GM23338 (cell line): ENCODE measurements around the gene MFNG. TPM values are rescaled to one million over a fixed set of nuclear protein-coding genes. Genes with fewer than 3 reads are reported as not detected.

Experiments
- ATAC-seq: fragments of 200-7000 bp; cut with Tn5 transposase; 3 replicates; pipeline ENCODE4 v1.9.1; 2020
- DNase-seq: peaks from one replicate; pipeline ENCODE4 v3.0.0-alpha.2; 2015; ENCODE audit warnings: low spot score
- H2AFZ ChIP-seq: fragments of 200-600 bp; sonication (generic); 2 replicates; pipeline ENCODE4 v1.8.0; 2016; ENCODE audit warnings: antibody characterized with exemption, mild to moderate bottlenecking, moderate library complexity
- H3F3A ChIP-seq: fragments of 200-600 bp; sonication (generic); replicated peaks from 2 replicates; pipeline ENCODE4 v1.8.0; 2017; ENCODE audit warnings: antibody characterized with exemption, mixed run types, low read depth
- H3K27ac ChIP-seq: fragments of 200-600 bp; sonication (generic); 2 replicates; pipeline ENCODE4 v1.6.1; 2016; ENCODE audit warnings: low read depth
- H3K27me3 ChIP-seq: fragments of 200-600 bp; sonication (generic); 2 replicates; pipeline ENCODE4 v1.8.0; 2016; ENCODE audit warnings: mild to moderate bottlenecking, mixed run types, moderate library complexity; ENCODE audit not compliant: insufficient read depth
- H3K36me3 ChIP-seq: fragments of 200-600 bp; sonication (generic); 2 replicates; pipeline ENCODE4 v1.8.0; 2016; ENCODE audit warnings: mild to moderate bottlenecking; ENCODE audit not compliant: insufficient read depth
- H3K4me1 ChIP-seq: fragments of 200-600 bp; sonication (generic); 2 replicates; pipeline ENCODE4 v1.8.0; 2016; ENCODE audit warnings: mild to moderate bottlenecking, moderate library complexity; ENCODE audit not compliant: insufficient read depth
- H3K4me2 ChIP-seq: fragments of 200-600 bp; sonication (generic); 2 replicates; pipeline ENCODE4 v1.7.1; 2017; ENCODE audit warnings: mixed run types
- H3K4me3 ChIP-seq: fragments of 200-600 bp; sonication (generic); 2 replicates; pipeline ENCODE4 v1.6.1; 2016; ENCODE audit warnings: mixed run types
- H3K79me2 ChIP-seq: fragments of 200-600 bp; sonication (generic); replicated peaks from 2 replicates; pipeline ENCODE4 v1.8.0; 2017; ENCODE audit warnings: mild to moderate bottlenecking; ENCODE audit not compliant: insufficient read depth
- H3K9me2 ChIP-seq: fragments of 200-600 bp; sonication (generic); 2 replicates; pipeline ENCODE4 v1.8.0; 2017; ENCODE audit not compliant: insufficient read depth
- H4K20me1 ChIP-seq: fragments of 200-600 bp; sonication (generic); replicated peaks from 2 replicates; pipeline ENCODE4 v1.8.0; 2017; ENCODE audit warnings: mild to moderate bottlenecking; ENCODE audit not compliant: insufficient read depth
- H3K27ac Mint-ChIP-seq: 2 replicates; pipeline ENCODE4 v1.8.0; 2020; ENCODE audit warnings: inconsistent platforms, mild to moderate bottlenecking, moderate library complexity, mixed read lengths
- H3K27me3 Mint-ChIP-seq: 3 replicates; pipeline ENCODE4 v1.8.0; 2022; ENCODE audit warnings: low read depth, mild to moderate bottlenecking, moderate library complexity, mixed read lengths, inconsistent platforms; ENCODE audit not compliant: insufficient read depth, poor library complexity
- H3K36me3 Mint-ChIP-seq: 3 replicates; pipeline ENCODE4 v1.8.0; 2021; ENCODE audit warnings: low read depth, mild to moderate bottlenecking, inconsistent platforms, moderate library complexity, mixed read lengths
- H3K4me1 Mint-ChIP-seq: 3 replicates; pipeline ENCODE4 v1.8.0; 2020; ENCODE audit warnings: mild to moderate bottlenecking, inconsistent platforms, mixed read lengths
- H3K4me3 Mint-ChIP-seq: 3 replicates; pipeline ENCODE4 v1.8.0; 2021; ENCODE audit warnings: moderate library complexity, mild to moderate bottlenecking, inconsistent platforms, mixed read lengths
- H3K9me3 Mint-ChIP-seq: 3 replicates; pipeline ENCODE4 v1.8.0; 2020; ENCODE audit warnings: moderate library complexity, mild to moderate bottlenecking, inconsistent platforms, mixed read lengths
- CREB1 ChIP-seq: fragments of 250-450 bp; sonication (Bioruptor Pico); IDR thresholded peaks from 2 replicates; pipeline ENCODE4 v1.5.0; 2020; ENCODE audit warnings: low read depth, mild to moderate bottlenecking, moderate library complexity
- JUNB ChIP-seq: IDR thresholded peaks from one replicate; pipeline ENCODE4 v1.6.1; 2016; ENCODE audit warnings: antibody characterized with exemption; ENCODE audit not compliant: unreplicated experiment
- NANOG ChIP-seq: IDR thresholded peaks from 2 replicates; pipeline ENCODE4 v1.6.1; 2016; ENCODE audit warnings: antibody characterized with exemption, borderline replicate concordance
- STAT1 ChIP-seq: IDR thresholded peaks from one replicate; pipeline ENCODE4 v1.6.1; 2016; ENCODE audit warnings: antibody characterized with exemption; ENCODE audit not compliant: unreplicated experiment
- ZNF114 ChIP-seq: fragments of 250-450 bp; sonication (Bioruptor Pico); IDR thresholded peaks from 2 replicates; pipeline ENCODE4 v1.5.0; 2020; ENCODE audit warnings: mild to moderate bottlenecking, moderate library complexity
- polyA plus RNA-seq: library from polyadenylated mRNA; unstranded; fragments of >200 nt; fragmentation: Nextera tagmentation; extraction: Ambion mirVana; gene quantifications from 2 replicates; pipeline ENCODE4 v1.2.1, GENCODE V29; 2016
- total RNA-seq: library from RNA; depleted of rRNA; stranded (reverse); fragments of >200 nt; shearing (Covaris generic); gene quantifications from 2 replicates; pipeline ENCODE4 v1.2.3, GENCODE V29; 2014
- TF ChIP-seq, protein P1 (sequence below), 2 experiments: fragments of 200-600 bp in 1 of 2; sonication (generic) in 1 of 2; conservative IDR thresholded peaks; 2 replicates each; pipeline versions ENCODE4 v1.5.1 to v1.6.1; 2016 to 2017; ENCODE audit warnings: antibody characterized with exemption in 2 of 2, low read depth in 2 of 2, mild to moderate bottlenecking in 2 of 2, moderate library complexity in 1 of 2
- TF ChIP-seq, protein P2 (sequence below): fragments of 250-450 bp; sonication (Bioruptor Pico); IDR thresholded peaks from 2 replicates; pipeline ENCODE4 v1.5.0; 2020; ENCODE audit warnings: mild to moderate bottlenecking, moderate library complexity
- TF ChIP-seq, protein P3 (sequence below): IDR thresholded peaks from 2 replicates; pipeline ENCODE4 v1.6.1; 2016; ENCODE audit warnings: antibody characterized with exemption

Gene MFNG
- total and polyA plus RNA-seq, 2 experiments from 2014 or later = 1.4 to 1.9 TPM

DNA sequence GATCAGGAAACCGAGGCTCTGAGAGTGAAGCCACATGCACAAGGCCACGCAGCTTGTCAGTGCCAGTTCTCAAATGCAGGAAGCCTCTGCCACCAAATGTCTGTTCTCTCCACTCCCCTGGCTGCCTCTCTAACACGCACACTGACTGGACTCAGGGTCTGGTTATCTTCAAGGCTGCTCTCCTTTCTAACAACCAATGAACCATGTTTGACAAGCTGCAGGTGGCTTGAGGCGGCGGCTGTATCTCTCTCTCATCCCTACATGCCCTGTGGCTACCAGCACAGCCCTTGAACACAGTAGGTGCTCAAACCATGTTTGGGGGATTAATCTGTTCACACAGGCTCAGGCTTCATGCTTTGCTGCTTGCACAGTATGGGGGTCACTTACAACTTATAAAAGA is 23.7 kb downstream of the MFNG start:
- peaks cover 11% of the 10 kb centered on the region for H3K27me3 Mint-ChIP-seq

DNA sequence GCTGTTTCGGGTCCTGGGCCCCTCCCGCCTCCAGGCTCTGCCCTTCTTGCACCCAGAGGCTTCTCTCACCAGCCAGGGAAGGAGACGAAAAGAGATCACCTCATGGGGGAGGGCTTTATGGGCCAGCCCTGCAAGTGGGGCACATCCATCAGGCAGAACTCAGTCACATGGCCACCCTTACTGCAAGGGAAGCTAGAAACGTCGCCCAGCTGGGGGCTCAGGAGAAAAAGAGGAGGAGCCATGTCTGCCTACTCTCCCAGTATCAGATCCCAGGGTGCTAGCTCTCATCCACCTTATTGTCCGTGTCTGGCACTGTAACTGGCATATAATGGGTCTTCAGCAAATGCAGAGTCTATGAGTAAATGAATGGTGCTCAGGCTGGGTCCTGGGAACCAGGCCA is 24.2 kb downstream of the MFNG start:
- no peaks in the 10 kb centered on the region for H3K27me3 ChIP-seq
- no peak overlapping the region for H3K27ac ChIP-seq
- no peaks in the 10 kb centered on the region for H3F3A ChIP-seq
- H3K36me3 Mint-ChIP-seq = no peaks in the 10 kb centered on the region
- H2AFZ ChIP-seq = no peak overlapping the region
- no peak overlapping the region for H3K27ac Mint-ChIP-seq
- no peaks in the 10 kb centered on the region for H3K4me1 ChIP-seq
- no peaks in the 10 kb centered on the region for H3K9me2 ChIP-seq
- DNase-seq (no peak), ATAC-seq (no peak)
- H3K4me1 Mint-ChIP-seq = peaks cover 5% of the 10 kb centered on the region
- H4K20me1 ChIP-seq = no peaks in the 10 kb centered on the region
- H3K79me2 ChIP-seq = no peaks in the 10 kb centered on the region
- H3K9me3 Mint-ChIP-seq = no peaks in the 10 kb centered on the region
- H3K36me3 ChIP-seq = no peaks in the 10 kb centered on the region
- H3K4me3 Mint-ChIP-seq = no peak overlapping the region
- H3K4me2 ChIP-seq = no peak overlapping the region
- TF ChIP-seq ZNF114 = no peak
- H3K27me3 Mint-ChIP-seq = peaks cover 14% of the 10 kb centered on the region
- H3K4me3 ChIP-seq = no peak overlapping the region

More for the DNA sequence above, 23.7 kb downstream of the MFNG start:
- Histone ChIP-seq H4K20me1 (no peaks in the 10 kb centered on the region), H3K27ac (no peak overlapping the region), H3F3A (no peaks in the 10 kb centered on the region), H3K9me2 (no peaks in the 10 kb centered on the region), H3K27me3 (no peaks in the 10 kb centered on the region), H3K79me2 (no peaks in the 10 kb centered on the region), H3K4me1 (no peaks in the 10 kb centered on the region), H2AFZ (no peak overlapping the region), H3K4me3 (no peak overlapping the region), H3K36me3 (no peaks in the 10 kb centered on the region), H3K4me2 (no peak overlapping the region)
- H3K9me3 Mint-ChIP-seq = no peaks in the 10 kb centered on the region
- no peak overlapping the region for H3K27ac Mint-ChIP-seq
- ATAC-seq (no peak), DNase-seq (no peak)
- peaks cover 5% of the 10 kb centered on the region for H3K4me1 Mint-ChIP-seq
- TF ChIP-seq, protein P1, sequence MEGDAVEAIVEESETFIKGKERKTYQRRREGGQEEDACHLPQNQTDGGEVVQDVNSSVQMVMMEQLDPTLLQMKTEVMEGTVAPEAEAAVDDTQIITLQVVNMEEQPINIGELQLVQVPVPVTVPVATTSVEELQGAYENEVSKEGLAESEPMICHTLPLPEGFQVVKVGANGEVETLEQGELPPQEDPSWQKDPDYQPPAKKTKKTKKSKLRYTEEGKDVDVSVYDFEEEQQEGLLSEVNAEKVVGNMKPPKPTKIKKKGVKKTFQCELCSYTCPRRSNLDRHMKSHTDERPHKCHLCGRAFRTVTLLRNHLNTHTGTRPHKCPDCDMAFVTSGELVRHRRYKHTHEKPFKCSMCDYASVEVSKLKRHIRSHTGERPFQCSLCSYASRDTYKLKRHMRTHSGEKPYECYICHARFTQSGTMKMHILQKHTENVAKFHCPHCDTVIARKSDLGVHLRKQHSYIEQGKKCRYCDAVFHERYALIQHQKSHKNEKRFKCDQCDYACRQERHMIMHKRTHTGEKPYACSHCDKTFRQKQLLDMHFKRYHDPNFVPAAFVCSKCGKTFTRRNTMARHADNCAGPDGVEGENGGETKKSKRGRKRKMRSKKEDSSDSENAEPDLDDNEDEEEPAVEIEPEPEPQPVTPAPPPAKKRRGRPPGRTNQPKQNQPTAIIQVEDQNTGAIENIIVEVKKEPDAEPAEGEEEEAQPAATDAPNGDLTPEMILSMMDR (conservative IDR thresholded peaks at IDR 0.05; ENCODE audit: low read depth in 2 of 2) = no peak
- H3K36me3 Mint-ChIP-seq = no peaks in the 10 kb centered on the region
- H3K4me3 Mint-ChIP-seq = no peak overlapping the region; the same call in 2 of the 3 replicates

DNA sequence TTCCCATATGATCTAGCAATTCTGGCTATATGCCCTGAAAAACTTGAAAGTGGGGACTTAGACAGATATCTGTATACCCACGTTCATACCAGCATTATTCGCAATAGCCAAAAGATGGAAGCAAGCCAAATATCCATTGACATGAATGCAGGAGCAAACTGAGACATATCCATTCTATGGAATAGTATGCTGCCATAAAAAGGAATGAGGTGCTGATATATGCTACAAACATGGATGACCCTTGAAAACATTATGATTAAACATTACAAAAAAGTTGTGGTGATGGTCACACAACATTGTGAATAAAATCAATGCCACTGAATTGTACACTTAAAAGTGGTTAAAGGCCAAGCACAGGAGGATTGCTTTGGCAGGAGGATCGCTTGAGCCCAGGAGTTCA is 25.5 kb downstream of the MFNG start:
- H3K79me2 ChIP-seq = no peaks in the 10 kb centered on the region
- H3K36me3 Mint-ChIP-seq = no peaks in the 10 kb centered on the region
- no peaks in the 10 kb centered on the region for H3K9me3 Mint-ChIP-seq
- H3K36me3 ChIP-seq = no peaks in the 10 kb centered on the region
- H3K4me3 Mint-ChIP-seq = no peak overlapping the region
- peaks cover 8% of the 10 kb centered on the region for H3K4me1 Mint-ChIP-seq
- H3K4me1 ChIP-seq = no peaks in the 10 kb centered on the region
- H3K27ac ChIP-seq = no peak overlapping the region
- no peak for ATAC-seq
- no peak overlapping the region for H3K27ac Mint-ChIP-seq
- H2AFZ ChIP-seq = no peak overlapping the region
- H4K20me1 ChIP-seq = no peaks in the 10 kb centered on the region
- H3K27me3 Mint-ChIP-seq = peaks cover 11% of the 10 kb centered on the region
- no peaks in the 10 kb centered on the region for H3F3A ChIP-seq
- no peak overlapping the region for H3K4me2 ChIP-seq
- no peak for DNase-seq
- H3K9me2 ChIP-seq = no peaks in the 10 kb centered on the region
- H3K4me3 ChIP-seq = no peak overlapping the region
- H3K27me3 ChIP-seq = no peaks in the 10 kb centered on the region
- no peak for TF ChIP-seq NANOG
- TF ChIP-seq CREB1 (CRISPR knock-in tag) = no peak
- TF ChIP-seq, protein P2, sequence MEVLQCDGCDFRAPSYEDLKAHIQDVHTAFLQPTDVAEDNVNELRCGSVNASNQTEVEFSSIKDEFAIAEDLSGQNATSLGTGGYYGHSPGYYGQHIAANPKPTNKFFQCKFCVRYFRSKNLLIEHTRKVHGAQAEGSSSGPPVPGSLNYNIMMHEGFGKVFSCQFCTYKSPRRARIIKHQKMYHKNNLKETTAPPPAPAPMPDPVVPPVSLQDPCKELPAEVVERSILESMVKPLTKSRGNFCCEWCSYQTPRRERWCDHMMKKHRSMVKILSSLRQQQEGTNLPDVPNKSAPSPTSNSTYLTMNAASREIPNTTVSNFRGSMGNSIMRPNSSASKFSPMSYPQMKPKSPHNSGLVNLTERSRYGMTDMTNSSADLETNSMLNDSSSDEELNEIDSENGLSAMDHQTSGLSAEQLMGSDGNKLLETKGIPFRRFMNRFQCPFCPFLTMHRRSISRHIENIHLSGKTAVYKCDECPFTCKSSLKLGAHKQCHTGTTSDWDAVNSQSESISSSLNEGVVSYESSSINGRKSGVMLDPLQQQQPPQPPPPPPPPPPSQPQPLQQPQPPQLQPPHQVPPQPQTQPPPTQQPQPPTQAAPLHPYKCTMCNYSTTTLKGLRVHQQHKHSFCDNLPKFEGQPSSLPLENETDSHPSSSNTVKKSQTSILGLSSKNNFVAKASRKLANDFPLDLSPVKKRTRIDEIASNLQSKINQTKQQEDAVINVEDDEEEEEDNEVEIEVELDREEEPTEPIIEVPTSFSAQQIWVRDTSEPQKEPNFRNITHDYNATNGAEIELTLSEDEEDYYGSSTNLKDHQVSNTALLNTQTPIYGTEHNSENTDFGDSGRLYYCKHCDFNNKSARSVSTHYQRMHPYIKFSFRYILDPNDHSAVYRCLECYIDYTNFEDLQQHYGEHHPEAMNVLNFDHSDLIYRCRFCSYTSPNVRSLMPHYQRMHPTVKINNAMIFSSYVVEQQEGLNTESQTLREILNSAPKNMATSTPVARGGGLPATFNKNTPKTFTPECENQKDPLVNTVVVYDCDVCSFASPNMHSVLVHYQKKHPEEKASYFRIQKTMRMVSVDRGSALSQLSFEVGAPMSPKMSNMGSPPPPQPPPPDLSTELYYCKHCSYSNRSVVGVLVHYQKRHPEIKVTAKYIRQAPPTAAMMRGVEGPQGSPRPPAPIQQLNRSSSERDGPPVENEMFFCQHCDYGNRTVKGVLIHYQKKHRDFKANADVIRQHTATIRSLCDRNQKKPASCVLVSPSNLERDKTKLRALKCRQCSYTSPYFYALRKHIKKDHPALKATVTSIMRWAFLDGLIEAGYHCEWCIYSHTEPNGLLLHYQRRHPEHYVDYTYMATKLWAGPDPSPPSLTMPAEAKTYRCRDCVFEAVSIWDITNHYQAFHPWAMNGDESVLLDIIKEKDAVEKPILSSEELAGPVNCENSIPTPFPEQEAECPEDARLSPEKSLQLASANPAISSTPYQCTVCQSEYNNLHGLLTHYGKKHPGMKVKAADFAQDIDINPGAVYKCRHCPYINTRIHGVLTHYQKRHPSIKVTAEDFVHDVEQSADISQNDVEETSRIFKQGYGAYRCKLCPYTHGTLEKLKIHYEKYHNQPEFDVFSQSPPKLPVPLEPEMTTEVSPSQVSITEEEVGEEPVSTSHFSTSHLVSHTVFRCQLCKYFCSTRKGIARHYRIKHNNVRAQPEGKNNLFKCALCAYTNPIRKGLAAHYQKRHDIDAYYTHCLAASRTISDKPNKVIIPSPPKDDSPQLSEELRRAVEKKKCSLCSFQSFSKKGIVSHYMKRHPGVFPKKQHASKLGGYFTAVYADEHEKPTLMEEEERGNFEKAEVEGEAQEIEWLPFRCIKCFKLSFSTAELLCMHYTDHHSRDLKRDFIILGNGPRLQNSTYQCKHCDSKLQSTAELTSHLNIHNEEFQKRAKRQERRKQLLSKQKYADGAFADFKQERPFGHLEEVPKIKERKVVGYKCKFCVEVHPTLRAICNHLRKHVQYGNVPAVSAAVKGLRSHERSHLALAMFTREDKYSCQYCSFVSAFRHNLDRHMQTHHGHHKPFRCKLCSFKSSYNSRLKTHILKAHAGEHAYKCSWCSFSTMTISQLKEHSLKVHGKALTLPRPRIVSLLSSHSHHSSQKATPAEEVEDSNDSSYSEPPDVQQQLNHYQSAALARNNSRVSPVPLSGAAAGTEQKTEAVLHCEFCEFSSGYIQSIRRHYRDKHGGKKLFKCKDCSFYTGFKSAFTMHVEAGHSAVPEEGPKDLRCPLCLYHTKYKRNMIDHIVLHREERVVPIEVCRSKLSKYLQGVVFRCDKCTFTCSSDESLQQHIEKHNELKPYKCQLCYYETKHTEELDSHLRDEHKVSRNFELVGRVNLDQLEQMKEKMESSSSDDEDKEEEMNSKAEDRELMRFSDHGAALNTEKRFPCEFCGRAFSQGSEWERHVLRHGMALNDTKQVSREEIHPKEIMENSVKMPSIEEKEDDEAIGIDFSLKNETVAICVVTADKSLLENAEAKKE (CRISPR knock-in tag) = no peak
- TF ChIP-seq, protein P3, sequence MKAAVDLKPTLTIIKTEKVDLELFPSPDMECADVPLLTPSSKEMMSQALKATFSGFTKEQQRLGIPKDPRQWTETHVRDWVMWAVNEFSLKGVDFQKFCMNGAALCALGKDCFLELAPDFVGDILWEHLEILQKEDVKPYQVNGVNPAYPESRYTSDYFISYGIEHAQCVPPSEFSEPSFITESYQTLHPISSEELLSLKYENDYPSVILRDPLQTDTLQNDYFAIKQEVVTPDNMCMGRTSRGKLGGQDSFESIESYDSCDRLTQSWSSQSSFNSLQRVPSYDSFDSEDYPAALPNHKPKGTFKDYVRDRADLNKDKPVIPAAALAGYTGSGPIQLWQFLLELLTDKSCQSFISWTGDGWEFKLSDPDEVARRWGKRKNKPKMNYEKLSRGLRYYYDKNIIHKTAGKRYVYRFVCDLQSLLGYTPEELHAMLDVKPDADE = no peak
- TF ChIP-seq STAT1 = no peak
- no peak for TF ChIP-seq JUNB
